Neural cell (in vitro differentiated cells): ENCODE data around the gene SIAH2. TPM values are rescaled to one million over a fixed set of nuclear protein-coding genes. Genes with fewer than 3 reads are reported as not detected.

Experiments
- H2AFZ ChIP-seq: fragments of 200-600, 300-800 bp; sonication (generic), shearing (Covaris generic); 2 replicates; pipeline ENCODE4 v1.6.0; 2014; ENCODE audit warnings: low read depth, mild to moderate bottlenecking, antibody characterized with exemption, low read length, moderate library complexity
- H3F3A ChIP-seq: fragments of 200-600 bp; shearing (Covaris generic); 2 replicates; pipeline ENCODE4 v1.6.1; 2016; ENCODE audit warnings: mild to moderate bottlenecking, moderate library complexity, mixed read lengths, antibody characterized with exemption, low read length; ENCODE audit not compliant: insufficient read depth, poor library complexity, severe bottlenecking
- H3K27ac ChIP-seq: fragments of 200-600, 300-800 bp; sonication (generic), shearing (Covaris generic); 2 replicates; pipeline ENCODE4 v1.5.1; 2014; ENCODE audit warnings: mild to moderate bottlenecking, low read length, moderate library complexity
- H3K27me3 ChIP-seq: fragments of 300-800, 200-600 bp; sonication (generic), shearing (Covaris generic); 2 replicates; pipeline ENCODE4 v1.6.0; 2014; ENCODE audit warnings: mild to moderate bottlenecking, low read depth, low read length, moderate library complexity; ENCODE audit not compliant: insufficient read depth
- H3K36me3 ChIP-seq: fragments of 300-800, 200-600 bp; sonication (generic), shearing (Covaris generic); 2 replicates; pipeline ENCODE4 v1.5.1; 2014; ENCODE audit warnings: mild to moderate bottlenecking, antibody characterized with exemption, low read length, moderate library complexity; ENCODE audit not compliant: insufficient read depth
- H3K4me2 ChIP-seq: fragments of 300-800, 200-600 bp; sonication (generic), shearing (Covaris generic); 2 replicates; pipeline ENCODE4 v1.6.0; 2014; ENCODE audit warnings: mild to moderate bottlenecking, low read length
- H3K4me3 ChIP-seq: fragments of 300-800, 200-600 bp; sonication (generic), shearing (Covaris generic); 2 replicates; pipeline ENCODE4 v1.5.1; 2014; ENCODE audit warnings: mild to moderate bottlenecking, low read length, moderate library complexity
- H3K79me2 ChIP-seq: fragments of 200-600 bp; shearing (Covaris generic); replicated peaks from 2 replicates; pipeline ENCODE4 v1.6.0; 2014; ENCODE audit warnings: mild to moderate bottlenecking, low read length, moderate library complexity; ENCODE audit not compliant: insufficient read depth
- H3K9ac ChIP-seq: fragments of 300-800, 200-600 bp; sonication (generic), shearing (Covaris generic); 2 replicates; pipeline ENCODE4 v1.6.1; 2016; ENCODE audit warnings: mild to moderate bottlenecking, low read length, mixed read lengths
- H3K9me2 ChIP-seq: fragments of 200-600 bp; shearing (Covaris generic); 2 replicates; pipeline ENCODE4 v1.6.1; 2016; ENCODE audit warnings: mild to moderate bottlenecking, low read length, mixed read lengths; ENCODE audit not compliant: insufficient read depth
- H3K9me3 ChIP-seq: fragments of 200-600, 300-800 bp; sonication (generic), shearing (Covaris generic); 2 replicates; pipeline ENCODE4 v1.6.1; 2016; ENCODE audit warnings: mild to moderate bottlenecking, mixed run types, low read length, moderate library complexity, mixed read lengths
- H4K20me1 ChIP-seq: fragments of 200-600 bp; shearing (Covaris generic); 2 replicates; pipeline ENCODE4 v1.6.1; 2016; ENCODE audit warnings: mild to moderate bottlenecking, mixed run types; ENCODE audit not compliant: insufficient read depth
- CTCF ChIP-seq: fragments of 450-650 bp; IDR thresholded peaks from 2 replicates; pipeline ENCODE4 v1.5.1; 2014; ENCODE audit warnings: antibody characterized with exemption, mild to moderate bottlenecking, moderate library complexity; ENCODE audit not compliant: poor library complexity, severe bottlenecking
- EP300 ChIP-seq: fragments of 450-650 bp; conservative IDR thresholded peaks from 2 replicates; pipeline ENCODE4 v1.6.1; 2014; ENCODE audit warnings: antibody characterized with exemption, mild to moderate bottlenecking, moderate library complexity; ENCODE audit not compliant: poor library complexity, severe bottlenecking
- EZH2 ChIP-seq: fragments of 200-600, 300-800 bp; shearing (Covaris generic), sonication (generic); IDR thresholded peaks from 2 replicates; pipeline ENCODE4 v1.6.1; 2014; ENCODE audit warnings: antibody characterized with exemption, low read length, borderline replicate concordance, mild to moderate bottlenecking; ENCODE audit not compliant: insufficient read depth, poor library complexity, severe bottlenecking
- MXI1 ChIP-seq: fragments of 450-650 bp; conservative IDR thresholded peaks from 2 replicates; pipeline ENCODE4 v1.6.1; 2014; ENCODE audit warnings: antibody characterized with exemption, mild to moderate bottlenecking; ENCODE audit not compliant: poor library complexity, severe bottlenecking
- POLR2AphosphoS5 ChIP-seq: IDR thresholded peaks from 2 replicates; pipeline ENCODE4 v1.6.1; 2012
- RAD21 ChIP-seq: fragments of 450-650 bp; conservative IDR thresholded peaks from 2 replicates; pipeline ENCODE4 v1.6.1; 2014; ENCODE audit warnings: antibody characterized with exemption, mild to moderate bottlenecking, moderate library complexity
- REST ChIP-seq: IDR thresholded peaks from 2 replicates; pipeline ENCODE4 v1.6.1; 2012; ENCODE audit warnings: borderline replicate concordance
- SMC3 ChIP-seq: fragments of 450-650 bp; conservative IDR thresholded peaks from 2 replicates; pipeline ENCODE4 v1.6.1; 2014; ENCODE audit warnings: antibody characterized with exemption, mild to moderate bottlenecking, moderate library complexity; ENCODE audit not compliant: poor library complexity
- TAF1 ChIP-seq: IDR thresholded peaks from 2 replicates; pipeline ENCODE4 v1.6.1; 2012; ENCODE audit warnings: low read depth
- polyA plus RNA-seq: library from polyadenylated mRNA; depleted of rRNA; stranded (reverse); fragments of >200 nt; gene quantifications from 2 replicates; pipeline ENCODE4 v1.2.3, GENCODE V29; 2014

SIAH2 gene
- polyA plus RNA-seq, 1 donor from 2014 or later = 21.8 TPM

GRCh38 chr3:150763841-150764483, 993 bp upstream of the SIAH2 start:
- Histone ChIP-seq H3K36me3 (no peaks in the 10 kb centered on the region), H4K20me1 (no peaks in the 10 kb centered on the region), H3K9me2 (no peaks in the 10 kb centered on the region), H3K9me3 (no peaks in the 10 kb centered on the region), H3K4me3 (peak overlapping the region; percentile 88), H3K4me2 (peak overlapping the region; percentile 56), H3F3A (no peaks in the 10 kb centered on the region), H3K9ac (peak overlapping the region; percentile 76), H3K27me3 (no peaks in the 10 kb centered on the region), H3K27ac (peak overlapping the region; percentile 72), H3K79me2 (peaks cover 11% of the 10 kb centered on the region), H2AFZ (peak overlapping the region; percentile 73)
- TF ChIP-seq CTCF (peak; percentile 66), REST (no peak), SMC3 (peak; percentile 51), TAF1 (no peak), POLR2AphosphoS5 (no peak), RAD21 (peak; percentile 54), MXI1 (no peak), EP300 (no peak), EZH2 (no peak)

- Histone ChIP-seq H3K27me3 (no peaks in the 10 kb centered on the region), H3F3A (no peaks in the 10 kb centered on the region), H3K9me3 (no peaks in the 10 kb centered on the region), H3K27ac (no peak overlapping the region), H3K9me2 (no peaks in the 10 kb centered on the region), H3K79me2 (peaks cover 11% of the 10 kb centered on the region), H3K9ac (peak overlapping the region; percentile 76), H2AFZ (no peak overlapping the region), H3K4me3 (peak overlapping the region; percentile 88), H3K36me3 (no peaks in the 10 kb centered on the region), H4K20me1 (no peaks in the 10 kb centered on the region), H3K4me2 (no peak overlapping the region)
- TF ChIP-seq TAF1 (no peak), SMC3 (no peak), CTCF (no peak), POLR2AphosphoS5 (no peak), EZH2 (no peak), RAD21 (no peak), REST (no peak), EP300 (no peak), MXI1 (no peak)
Measured at GRCh38 chr3:150762662-150763121, 277 bp downstream of the SIAH2 start.
